Trophoblast cell (in vitro differentiated cells and primary cell): ENCODE data around the gene BCL10.

Experiments used
- DNase-seq, 2 donors: peaks; one replicate each; pipeline ENCODE4 v3.0.0-alpha.2; 2016
- H2AFZ ChIP-seq: 2 replicates; pipeline ENCODE4 v1.6.1; 2013; ENCODE audit warnings: low read length, moderate library complexity, mild to moderate bottlenecking; ENCODE audit not compliant: insufficient read depth, poor library complexity
- H2AK5ac ChIP-seq: 2 replicates; pipeline ENCODE4 v1.6.1; 2013; ENCODE audit warnings: mild to moderate bottlenecking, low read length
- H2BK120ac ChIP-seq: 2 replicates; pipeline ENCODE4 v1.6.1; 2013; ENCODE audit warnings: low read length, mild to moderate bottlenecking, moderate library complexity; ENCODE audit not compliant: insufficient read depth, poor library complexity
- H2BK12ac ChIP-seq: 2 replicates; pipeline ENCODE4 v1.6.1; 2013; ENCODE audit warnings: mild to moderate bottlenecking, low read length, moderate library complexity
- H2BK5ac ChIP-seq: 2 replicates; pipeline ENCODE4 v1.6.1; 2013; ENCODE audit warnings: low read length, low read depth, moderate library complexity, mild to moderate bottlenecking; ENCODE audit not compliant: poor library complexity
- H3K14ac ChIP-seq: 2 replicates; pipeline ENCODE4 v1.6.1; 2013; ENCODE audit warnings: mild to moderate bottlenecking, low read length
- H3K18ac ChIP-seq: 2 replicates; pipeline ENCODE4 v1.6.1; 2013; ENCODE audit warnings: mild to moderate bottlenecking, low read length
- H3K23ac ChIP-seq: 2 replicates; pipeline ENCODE4 v1.6.1; 2013; ENCODE audit warnings: low read length
- H3K27ac ChIP-seq: 2 replicates; pipeline ENCODE4 v1.5.1; 2013; ENCODE audit warnings: low read depth, mild to moderate bottlenecking, inconsistent platforms, low read length, moderate library complexity
- H3K27me3 ChIP-seq: 2 replicates; pipeline ENCODE4 v1.6.1; 2013; ENCODE audit warnings: inconsistent platforms, mild to moderate bottlenecking, low read length, moderate library complexity; ENCODE audit not compliant: insufficient read depth
- H3K36me3 ChIP-seq, 2 experiments: 1 replicate in 1 of 2; 2 replicates in 1 of 2; pipeline ENCODE4 v1.6.1; 2013; ENCODE audit warnings: low read length in 2 of 2, mild to moderate bottlenecking in 2 of 2, moderate library complexity in 1 of 2; ENCODE audit not compliant: insufficient read depth in 2 of 2, control insufficient read depth in 1 of 2
- H3K4ac ChIP-seq: 2 replicates; pipeline ENCODE4 v1.6.1; 2013; ENCODE audit warnings: low read depth, mild to moderate bottlenecking, low read length, moderate library complexity
- H3K4me1 ChIP-seq, 2 experiments: 1 replicate in 1 of 2; 2 replicates in 1 of 2; pipeline ENCODE4 v1.6.1; 2013; ENCODE audit warnings: low read length in 2 of 2, mild to moderate bottlenecking in 2 of 2, moderate library complexity in 1 of 2; ENCODE audit not compliant: insufficient read depth in 2 of 2, control insufficient read depth in 1 of 2
- H3K4me2 ChIP-seq: 2 replicates; pipeline ENCODE4 v1.6.1; 2013; ENCODE audit warnings: inconsistent platforms, mild to moderate bottlenecking, low read length, moderate library complexity
- H3K4me3 ChIP-seq: 2 replicates; pipeline ENCODE4 v1.5.1; 2013; ENCODE audit warnings: mild to moderate bottlenecking, low read depth, low read length, inconsistent platforms
- H3K79me1 ChIP-seq: one replicate; pipeline ENCODE4 v1.6.1; 2013; ENCODE audit warnings: low read length
- H3K79me2 ChIP-seq: 2 replicates; pipeline ENCODE4 v1.6.1; 2013; ENCODE audit warnings: low read length, mild to moderate bottlenecking; ENCODE audit not compliant: control insufficient read depth, insufficient read depth, poor library complexity
- H3K9ac ChIP-seq: 2 replicates; pipeline ENCODE4 v1.6.1; 2013; ENCODE audit warnings: mild to moderate bottlenecking, low read length
- H3K9me3 ChIP-seq: 2 replicates; pipeline ENCODE4 v1.6.1; 2013; ENCODE audit warnings: low read depth, mild to moderate bottlenecking, control low read depth, inconsistent platforms, low read length; ENCODE audit not compliant: insufficient read depth
- H4K12ac ChIP-seq: 2 replicates; pipeline ENCODE4 v1.6.1; 2013; ENCODE audit warnings: low read depth, mild to moderate bottlenecking, low read length, moderate library complexity
- H4K8ac ChIP-seq: 2 replicates; pipeline ENCODE4 v1.6.1; 2013; ENCODE audit warnings: low read depth, mild to moderate bottlenecking, low read length, moderate library complexity
- H4K91ac ChIP-seq: one replicate; pipeline ENCODE4 v1.6.1; 2013; ENCODE audit warnings: low read depth, mild to moderate bottlenecking, low read length, moderate library complexity
- WGBS: extraction: QIAGEN DNeasy Blood & Tissue Kit; methylation state at CpG from one replicate; pipeline ENCODE4 v1.1.7; 2013; ENCODE audit warnings: missing lambda C conversion rate; ENCODE audit not compliant: insufficient read length, insufficient coverage; ENCODE audit errors: extremely low coverage; 5-methylcytosine and 5-hydroxymethylcytosine counted together

BCL10 gene

DNA sequence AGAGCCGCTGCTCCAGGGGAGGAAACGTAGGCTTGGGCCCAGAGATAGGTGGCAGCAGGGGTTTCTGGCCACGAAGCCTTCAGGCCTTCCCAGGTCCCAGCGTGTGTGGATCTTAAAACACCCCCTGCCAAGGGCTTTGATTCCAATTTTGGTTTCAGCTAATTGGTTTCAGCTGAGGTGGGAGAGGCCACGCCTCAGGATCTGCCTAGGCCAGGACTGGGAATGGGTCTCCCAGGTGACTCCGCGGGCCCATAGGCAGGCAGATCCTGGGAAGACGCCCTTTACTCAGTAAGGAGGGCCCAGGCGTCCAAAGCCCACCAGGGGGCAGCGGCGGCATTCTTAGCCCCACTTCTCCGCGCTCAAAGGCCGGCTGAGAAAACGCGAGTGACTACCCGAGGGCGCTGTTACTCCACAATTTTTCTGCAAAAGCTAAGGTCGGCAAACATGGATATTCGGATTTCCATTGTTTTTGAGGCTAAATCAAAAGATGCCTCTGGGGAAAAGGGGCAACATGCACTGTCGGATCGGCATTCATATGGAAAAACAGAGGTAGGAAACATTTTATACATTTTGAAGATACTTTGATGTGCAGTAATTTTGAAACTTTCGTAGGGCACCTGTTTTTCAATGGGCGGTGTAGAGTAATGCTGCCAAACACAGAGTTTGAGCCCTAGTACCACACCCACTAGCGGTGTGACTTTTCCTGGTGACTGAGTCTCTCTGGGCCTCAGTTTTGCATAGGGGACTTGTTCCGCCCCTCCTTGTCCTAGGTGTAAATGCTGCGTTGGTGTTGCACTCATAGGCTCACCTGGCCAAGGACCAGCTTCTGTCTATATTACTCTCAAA, 31.8 kb upstream of the BCL10 start:
- no peaks in the 10 kb centered on the region for H3K9me3 ChIP-seq
- peak; percentile 86 to 93 for DNase-seq
- no peak overlapping the region for H3K9ac ChIP-seq
- no peak overlapping the region for H3K4me3 ChIP-seq
- no peak overlapping the region for H2AK5ac ChIP-seq
- no peak overlapping the region for H3K18ac ChIP-seq
- H3K14ac ChIP-seq = no peak overlapping the region
- no peak overlapping the region for H2BK5ac ChIP-seq
- H2BK12ac ChIP-seq = no peak overlapping the region
- no peaks in the 10 kb centered on the region for H3K79me2 ChIP-seq
- no peak overlapping the region for H2BK120ac ChIP-seq
- no peak overlapping the region for H4K91ac ChIP-seq
- no peaks in the 10 kb centered on the region for H3K79me1 ChIP-seq
- no CpG with 5 or more reads among the region's 27 CpGs for WGBS
- no peak overlapping the region for H3K23ac ChIP-seq
- H2AFZ ChIP-seq = no peak overlapping the region
- H3K4me1 ChIP-seq = no peaks in the 10 kb centered on the region
- no peaks in the 10 kb centered on the region for H3K27me3 ChIP-seq
- no peak overlapping the region for H4K8ac ChIP-seq
- no peak overlapping the region for H3K4ac ChIP-seq
- H3K27ac ChIP-seq = no peak overlapping the region
- H4K12ac ChIP-seq = no peak overlapping the region
- no peaks in the 10 kb centered on the region for H3K36me3 ChIP-seq
- no peak overlapping the region for H3K4me2 ChIP-seq

GRCh38 chr1:85306236-85306635, 29.8 kb upstream of the BCL10 start:
- no peak overlapping the region for H3K27ac ChIP-seq
- H2BK120ac ChIP-seq = no peak overlapping the region
- H3K9ac ChIP-seq = no peak overlapping the region
- no peaks in the 10 kb centered on the region for H3K79me2 ChIP-seq
- no peaks in the 10 kb centered on the region for H3K9me3 ChIP-seq
- no peaks in the 10 kb centered on the region for H3K4me1 ChIP-seq
- no CpG with 5 or more reads among the region's 4 CpGs for WGBS
- no peak overlapping the region for H2BK5ac ChIP-seq
- no peak overlapping the region for H4K12ac ChIP-seq
- H3K4ac ChIP-seq = no peak overlapping the region
- no peak overlapping the region for H3K23ac ChIP-seq
- no peak overlapping the region for H3K4me2 ChIP-seq
- H4K8ac ChIP-seq = no peak overlapping the region
- no peak overlapping the region for H3K4me3 ChIP-seq
- H3K27me3 ChIP-seq = no peaks in the 10 kb centered on the region
- DNase-seq = no peak
- H2AK5ac ChIP-seq = no peak overlapping the region
- H3K14ac ChIP-seq = no peak overlapping the region
- H2BK12ac ChIP-seq = no peak overlapping the region
- H3K18ac ChIP-seq = no peak overlapping the region
- no peaks in the 10 kb centered on the region for H3K79me1 ChIP-seq
- H3K36me3 ChIP-seq = no peaks in the 10 kb centered on the region
- no peak overlapping the region for H4K91ac ChIP-seq
- H2AFZ ChIP-seq = no peak overlapping the region

- no peak overlapping the region for H4K8ac ChIP-seq
- H3K9ac ChIP-seq = no peak overlapping the region
- no peak overlapping the region for H2AK5ac ChIP-seq
- no peaks in the 10 kb centered on the region for H3K79me2 ChIP-seq
- no peak overlapping the region for H3K4me2 ChIP-seq
- H4K12ac ChIP-seq = no peak overlapping the region
- no peaks in the 10 kb centered on the region for H3K9me3 ChIP-seq
- no peak overlapping the region for H2BK5ac ChIP-seq
- no peak overlapping the region for H3K4me3 ChIP-seq
- no peak overlapping the region for H3K14ac ChIP-seq
- H2BK120ac ChIP-seq = no peak overlapping the region
- no peaks in the 10 kb centered on the region for H3K4me1 ChIP-seq
- no peaks in the 10 kb centered on the region for H3K79me1 ChIP-seq
- H3K27me3 ChIP-seq = no peaks in the 10 kb centered on the region
- no peak overlapping the region for H3K4ac ChIP-seq
- no CpG with 5 or more reads among the region's 4 CpGs for WGBS
- H3K23ac ChIP-seq = no peak overlapping the region
- no peak overlapping the region for H3K27ac ChIP-seq
- no peak overlapping the region for H2BK12ac ChIP-seq
- H4K91ac ChIP-seq = no peak overlapping the region
- no peak overlapping the region for H3K18ac ChIP-seq
- no peaks in the 10 kb centered on the region for H3K36me3 ChIP-seq
- no peak for DNase-seq
- H2AFZ ChIP-seq = no peak overlapping the region
These were observed 27.2 kb upstream of the BCL10 start for GRCh38 chr1:85303440-85304162.

DNA sequence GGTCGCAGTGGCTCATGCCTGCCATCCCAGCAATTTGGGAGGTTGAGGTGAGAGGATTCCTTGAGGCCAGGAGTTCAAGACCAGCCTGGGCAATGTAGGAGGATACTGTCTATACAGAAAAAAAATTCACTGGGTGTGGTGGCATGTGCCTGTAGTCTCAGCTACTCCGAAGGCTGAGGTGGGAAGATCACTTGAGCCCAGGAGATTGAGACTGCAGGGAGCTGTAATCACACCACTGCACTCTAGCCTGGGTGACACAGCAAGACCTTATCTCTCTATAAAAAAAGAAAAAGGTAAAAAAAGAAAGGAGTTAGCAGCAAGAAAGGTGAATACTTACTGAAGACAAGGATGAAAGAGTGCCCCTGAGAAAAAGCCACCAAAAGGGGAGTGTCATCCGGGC, 23.7 kb upstream of the BCL10 start:
- Histone ChIP-seq H3K23ac (no peak overlapping the region), H2AFZ (no peak overlapping the region), H3K79me1 (no peaks in the 10 kb centered on the region), H3K4me2 (no peak overlapping the region), H2BK120ac (no peak overlapping the region), H2BK5ac (no peak overlapping the region), H4K8ac (no peak overlapping the region), H4K12ac (no peak overlapping the region), H3K4me3 (no peak overlapping the region), H3K27me3 (no peaks in the 10 kb centered on the region), H2AK5ac (no peak overlapping the region), H3K9me3 (no peaks in the 10 kb centered on the region), H4K91ac (no peak overlapping the region), H3K27ac (no peak overlapping the region), H3K4me1 (no peaks in the 10 kb centered on the region), H3K9ac (no peak overlapping the region), H3K14ac (no peak overlapping the region), H2BK12ac (no peak overlapping the region), H3K36me3 (no peaks in the 10 kb centered on the region), H3K4ac (no peak overlapping the region), H3K79me2 (no peaks in the 10 kb centered on the region), H3K18ac (no peak overlapping the region)
- DNase-seq = no peak
- no CpG with 5 or more reads among the region's 3 CpGs for WGBS
